GM10248 (cell line): ENCODE data around the gene PCNX1.

ENCODE experiments used
- CTCF ChIA-PET: fragments of 300-600 bp; sonication (Branson Sonifier 250); formaldehyde crosslinking; extraction: SDS; loops from one replicate; lab custom pipeline; 2021; ENCODE audit warnings: antibody characterized with exemption; lab: Yijun Ruan, JAX
- POLR2A ChIA-PET: fragments of 350-650 bp; sonication (Branson Sonifier 250); formaldehyde crosslinking; extraction: SDS; loops from one replicate; lab custom pipeline; 2020; ENCODE audit warnings: antibody characterized with exemption; lab: Yijun Ruan, JAX
- DNase-seq: peaks from one replicate; pipeline ENCODE4 v3.0.0; 2012; ENCODE audit errors: extremely low spot score
- CTCF ChIP-seq: IDR thresholded peaks from 2 replicates; pipeline ENCODE4 v1.5.1; 2012; ENCODE audit warnings: mild to moderate bottlenecking, low read depth; ENCODE audit errors: extremely low read depth, missing control alignments, control extremely low read depth

PCNX1 gene

GRCh38 chr14:70947739-70948138 is 40.5 kb downstream of the PCNX1 start:
- no peak for TF ChIP-seq CTCF
- ChIA-PET POLR2A (no interaction called here), CTCF (interaction anchor here (0.9 to 1.3 kb wide), 2 partner anchors 8 to 41 kb away, joined by 3 to 7 read pairs; partner anchors contain the start of gene PCNX1)
- no peak for DNase-seq

GRCh38 chr14:70952485-70952884 is 45.2 kb downstream of the PCNX1 start:
- CTCF ChIA-PET = interaction anchor here (0.7 to 5.1 kb wide), 9 partner anchors 8 to 134 kb away, joined by 3 to 30 read pairs (median 4); partner anchors contain the start of gene PCNX1
- DNase-seq = no peak
- TF ChIP-seq CTCF = no peak
- POLR2A ChIA-PET = interaction anchor here (0.9 kb wide), 1 partner anchor 143 kb away, joined by 3 read pairs; the partner anchor contains the start of gene MAP3K9

- CTCF ChIA-PET = interaction anchor here (1.0 to 5.1 kb wide), 7 partner anchors 11 to 136 kb away, joined by 3 to 30 read pairs (median 15); partner anchors contain the start of gene PCNX1
Measured at GRCh38 chr14:70954068-70954467, 46.8 kb downstream of the PCNX1 start.

GRCh38 chr14:70955543-70956480 is 48.6 kb downstream of the PCNX1 start:
- DNase-seq = peak; percentile 13

More at GRCh38 chr14:70954068-70954467, 46.8 kb downstream of the PCNX1 start:
- POLR2A ChIA-PET = no interaction called here
- TF ChIP-seq CTCF = no peak
- DNase-seq = no peak

GRCh38 chr14:70956511-70956910 is 49.3 kb downstream of the PCNX1 start:
- no peak for TF ChIP-seq CTCF
- POLR2A ChIA-PET = no interaction called here
- DNase-seq = no peak
- CTCF ChIA-PET = interaction anchor here (1.4 to 5.1 kb wide), 7 partner anchors 15 to 335 kb away, joined by 3 to 30 read pairs (median 15); partner anchors contain the start of gene PCNX1

More at GRCh38 chr14:70955543-70956480, 48.6 kb downstream of the PCNX1 start:
- ChIA-PET POLR2A (no interaction called here), CTCF (interaction anchor here (0.7 to 5.1 kb wide), 18 partner anchors 8 to 334 kb away, joined by 3 to 30 read pairs (median 4); partner anchors contain the start of genes MAP3K9 and PCNX1)
- TF ChIP-seq CTCF = peak; percentile 68

GRCh38 chr14:70957710-70958109 is 50.5 kb downstream of the PCNX1 start:
- no peak for TF ChIP-seq CTCF
- ChIA-PET CTCF (interaction anchor here (0.8 to 1.0 kb wide), 2 partner anchors 51 to 140 kb away, joined by 3 to 4 read pairs; partner anchors contain the start of gene PCNX1), POLR2A (no interaction called here)
- DNase-seq = no peak
